Testis (tissue), 2 donors: ENCODE data around the gene TTC27.

ENCODE experiments used
- CTCF ChIP-seq, 3 experiments: fragments of 450-650 bp in 2 of 3; fragments of 200-600 bp in 1 of 3; sonication (generic) in 1 of 3; IDR thresholded peaks; one replicate each; pipeline ENCODE4 v1.5.1; 2016 to 2019; ENCODE audit warnings: antibody characterized with exemption in 3 of 3, mild to moderate bottlenecking in 2 of 3, moderate library complexity in 1 of 3
- POLR2A ChIP-seq: fragments of 450-650 bp; IDR thresholded peaks from one replicate; pipeline ENCODE4 v1.6.1; 2017; ENCODE audit warnings: antibody characterized with exemption, mild to moderate bottlenecking, moderate library complexity

- TF ChIP-seq CTCF (IDR thresholded peaks at IDR 0.05) (peak in 1 of 3 experiments; percentile 13), POLR2A (no peak)
Measured at GRCh38 chr2:32627814-32628579, at the start of gene TTC27.
